ENCODE results near the gene SLC38A8. TPM values are rescaled to one million over a fixed set of nuclear protein-coding genes. Genes with fewer than 3 reads are reported as not detected.

The SLC38A8 gene
- total RNA-seq, 2 donors from 2014 or later, result not detected

DNA sequence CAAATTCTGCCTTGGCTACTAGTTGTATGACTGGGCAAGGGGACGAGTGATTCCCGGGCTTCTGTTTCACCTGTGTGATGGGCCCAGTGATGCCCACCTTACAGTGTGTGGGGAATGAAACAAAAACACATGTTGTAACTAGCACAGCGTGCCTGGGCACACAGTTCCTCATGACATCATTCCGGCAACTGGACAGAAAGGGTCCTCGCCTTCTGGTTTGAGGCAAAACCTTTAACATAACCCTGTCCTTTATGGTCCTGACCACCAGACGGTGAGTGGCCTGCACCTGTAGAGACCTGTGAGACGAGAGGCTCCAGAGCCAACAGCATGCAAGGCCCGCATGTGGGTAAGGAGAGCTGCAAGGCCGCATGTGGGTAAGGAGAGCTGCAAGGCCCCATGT, 7.7 kb upstream of the SLC38A8 start:
- peaks cover 24% of the 10 kb centered on the region for H3K36me3 ChIP-seq (ENCODE audit: control insufficient read depth, insufficient read depth, low read length)
- TF ChIP-seq, protein P1, sequence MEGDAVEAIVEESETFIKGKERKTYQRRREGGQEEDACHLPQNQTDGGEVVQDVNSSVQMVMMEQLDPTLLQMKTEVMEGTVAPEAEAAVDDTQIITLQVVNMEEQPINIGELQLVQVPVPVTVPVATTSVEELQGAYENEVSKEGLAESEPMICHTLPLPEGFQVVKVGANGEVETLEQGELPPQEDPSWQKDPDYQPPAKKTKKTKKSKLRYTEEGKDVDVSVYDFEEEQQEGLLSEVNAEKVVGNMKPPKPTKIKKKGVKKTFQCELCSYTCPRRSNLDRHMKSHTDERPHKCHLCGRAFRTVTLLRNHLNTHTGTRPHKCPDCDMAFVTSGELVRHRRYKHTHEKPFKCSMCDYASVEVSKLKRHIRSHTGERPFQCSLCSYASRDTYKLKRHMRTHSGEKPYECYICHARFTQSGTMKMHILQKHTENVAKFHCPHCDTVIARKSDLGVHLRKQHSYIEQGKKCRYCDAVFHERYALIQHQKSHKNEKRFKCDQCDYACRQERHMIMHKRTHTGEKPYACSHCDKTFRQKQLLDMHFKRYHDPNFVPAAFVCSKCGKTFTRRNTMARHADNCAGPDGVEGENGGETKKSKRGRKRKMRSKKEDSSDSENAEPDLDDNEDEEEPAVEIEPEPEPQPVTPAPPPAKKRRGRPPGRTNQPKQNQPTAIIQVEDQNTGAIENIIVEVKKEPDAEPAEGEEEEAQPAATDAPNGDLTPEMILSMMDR (conservative IDR thresholded peaks at IDR 0.05), result no peak
- Mint-ChIP-seq H3K27ac (no peak overlapping the region), H3K4me3 (no peak overlapping the region), H3K4me1 (peaks cover 14% of the 10 kb centered on the region), H3K27me3 (ENCODE audit: insufficient read depth) (peaks cover 5% of the 10 kb centered on the region), H3K36me3 (ENCODE audit: low read depth) (peaks cover 37% of the 10 kb centered on the region), H3K9me3 (no peaks in the 10 kb centered on the region)
- H3K4me1 ChIP-seq (ENCODE audit: control insufficient read depth, insufficient read depth, low read length), result peaks cover 9% of the 10 kb centered on the region
- H3K9me3 ChIP-seq (ENCODE audit: control insufficient read depth, low read length), result no peaks in the 10 kb centered on the region
- no peak overlapping the region for H3K9ac ChIP-seq (ENCODE audit: extremely low read depth, low read length, poor library complexity, severe bottlenecking)
- H3K27ac ChIP-seq (ENCODE audit: low read depth, low read length), result no peak overlapping the region
- H3K27me3 ChIP-seq (ENCODE audit: control insufficient read depth, insufficient read depth, low read length, poor library complexity, severe bottlenecking), result no peaks in the 10 kb centered on the region
- 91 to 95% methylated on average over 6 to 9 of the region's 9 CpGs for WGBS, 2 experiments (ENCODE audit: insufficient coverage in 1 of 2, insufficient read length in 1 of 2)
- DNase-seq, result peak; percentile 22
- no peak overlapping the region for H3K4me3 ChIP-seq (ENCODE audit: low read length)

DNA sequence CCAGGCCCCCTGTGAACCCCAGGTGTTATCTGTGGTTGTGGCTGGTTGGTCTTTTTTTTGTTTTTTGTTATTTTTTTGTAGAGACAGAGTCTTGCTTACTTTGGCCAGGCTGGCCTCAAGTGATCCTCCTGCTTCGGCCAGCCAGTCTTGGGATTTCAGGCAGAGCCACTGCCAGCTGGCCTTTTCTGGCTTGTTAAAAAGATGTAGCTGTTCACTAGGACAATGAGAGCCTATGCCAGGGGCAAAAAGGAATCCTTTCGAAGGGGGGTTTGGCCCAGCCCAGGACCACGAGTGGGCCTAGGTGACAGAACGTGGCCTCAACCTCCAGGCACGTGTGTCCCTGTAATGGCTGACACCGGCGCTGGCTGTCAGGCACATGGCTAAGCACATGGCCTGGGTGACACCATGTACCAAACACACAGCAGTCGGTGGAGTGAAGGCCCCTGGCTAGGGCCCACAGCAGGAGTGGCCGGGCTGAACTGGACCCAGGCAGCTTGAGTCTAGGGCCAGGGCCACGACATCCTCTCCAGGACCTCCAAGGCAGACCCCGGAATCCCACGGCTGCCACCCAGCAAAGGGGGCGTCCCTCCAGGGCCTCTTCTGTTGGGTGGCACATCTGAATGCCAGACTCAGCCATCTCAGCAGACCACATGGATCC, 6.9 kb upstream of the SLC38A8 start:
- H3K9ac ChIP-seq (ENCODE audit: extremely low read depth, low read length, poor library complexity, severe bottlenecking), result no peak overlapping the region
- H3K4me3 ChIP-seq (ENCODE audit: low read length), result no peak overlapping the region
- Mint-ChIP-seq H3K36me3 (ENCODE audit: low read depth) (peaks cover 33% of the 10 kb centered on the region), H3K4me3 (no peak overlapping the region), H3K4me1 (peaks cover 19% of the 10 kb centered on the region), H3K27me3 (ENCODE audit: insufficient read depth) (peaks cover 8% of the 10 kb centered on the region), H3K9me3 (no peaks in the 10 kb centered on the region), H3K27ac (peak overlapping the region; percentile 55)
- 90 to 96% methylated on average over 11 to 13 of the region's 13 CpGs for WGBS, 2 experiments (ENCODE audit: insufficient coverage in 1 of 2, insufficient read length in 1 of 2)
- H3K9me3 ChIP-seq (ENCODE audit: control insufficient read depth, low read length), result no peaks in the 10 kb centered on the region
- DNase-seq, result peak; percentile 32
- peaks cover 9% of the 10 kb centered on the region for H3K4me1 ChIP-seq (ENCODE audit: control insufficient read depth, insufficient read depth, low read length)
- H3K36me3 ChIP-seq (ENCODE audit: control insufficient read depth, insufficient read depth, low read length), result peaks cover 20% of the 10 kb centered on the region
- no peaks in the 10 kb centered on the region for H3K27me3 ChIP-seq (ENCODE audit: control insufficient read depth, insufficient read depth, low read length, poor library complexity, severe bottlenecking)
- H3K27ac ChIP-seq (ENCODE audit: low read depth, low read length), result no peak overlapping the region
- TF ChIP-seq, protein P1 (conservative IDR thresholded peaks at IDR 0.05), result no peak

DNA sequence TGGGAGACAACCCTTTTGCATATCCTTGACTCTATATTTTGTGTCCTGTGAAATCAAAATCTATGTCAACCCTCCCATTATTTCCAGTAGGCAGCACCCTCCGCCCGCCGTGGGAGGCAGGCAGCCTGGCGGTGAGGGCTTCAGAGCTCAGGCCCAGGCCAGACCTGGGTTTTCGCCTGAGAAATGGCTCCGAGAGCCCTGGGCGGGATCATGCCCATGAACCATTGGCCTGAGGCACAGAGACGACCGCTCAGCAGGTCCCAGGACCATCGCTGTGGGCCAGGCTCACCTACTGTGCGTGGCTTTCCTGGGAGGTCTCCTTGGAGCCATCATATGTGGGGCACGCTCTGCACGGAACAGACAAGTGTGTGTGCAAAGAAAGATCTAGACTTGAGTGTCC, 6.3 kb upstream of the SLC38A8 start:
- TF ChIP-seq, protein P1 (conservative IDR thresholded peaks at IDR 0.05), result no peak
- Histone ChIP-seq H3K4me3 (ENCODE audit: low read length) (no peak overlapping the region), H3K27ac (ENCODE audit: low read depth, low read length) (no peak overlapping the region), H3K9ac (ENCODE audit: extremely low read depth, low read length, poor library complexity, severe bottlenecking) (no peak overlapping the region), H3K9me3 (ENCODE audit: control insufficient read depth, low read length) (no peaks in the 10 kb centered on the region), H3K4me1 (ENCODE audit: control insufficient read depth, insufficient read depth, low read length) (peaks cover 11% of the 10 kb centered on the region), H3K27me3 (ENCODE audit: control insufficient read depth, insufficient read depth, low read length, poor library complexity, severe bottlenecking) (no peaks in the 10 kb centered on the region), H3K36me3 (ENCODE audit: control insufficient read depth, insufficient read depth, low read length) (peaks cover 16% of the 10 kb centered on the region)
- 92 to 95% methylated on average over 11 to 13 of the region's 13 CpGs for WGBS, 2 experiments (ENCODE audit: insufficient coverage in 1 of 2, insufficient read length in 1 of 2)
- peaks cover 26% of the 10 kb centered on the region for H3K4me1 Mint-ChIP-seq
- peak; percentile 43 for DNase-seq
- H3K9me3 Mint-ChIP-seq, result no peaks in the 10 kb centered on the region
- peaks cover 12% of the 10 kb centered on the region for H3K27me3 Mint-ChIP-seq (ENCODE audit: insufficient read depth)
- peaks cover 27% of the 10 kb centered on the region for H3K36me3 Mint-ChIP-seq (ENCODE audit: low read depth)
- peak overlapping the region; percentile 55 for H3K27ac Mint-ChIP-seq
- no peak overlapping the region for H3K4me3 Mint-ChIP-seq
